A172 (cell line): Measurements from ENCODE around the gene SERPINC1. TPM values are rescaled to one million over a fixed set of nuclear protein-coding genes. Genes with fewer than 3 reads are reported as not detected.
"Not testable (repeated sequence)": the region's sequence is repeated elsewhere in the genome, so short reads cannot be mapped to it uniquely, and the experiment has no call there.

Experiments used
- DNase-seq: peaks from one replicate; pipeline ENCODE4 v3.0.0-alpha.2; 2015; ENCODE audit warnings: low spot score
- total RNA-seq: library from RNA; depleted of rRNA; stranded (reverse); fragments of >200 nt; shearing (Covaris generic); gene quantifications from 2 replicates; pipeline ENCODE4 v1.2.3, GENCODE V29; 2014; rRNA removed

SERPINC1 gene
- total RNA-seq, 1 experiment from 2014 or later, result not detected

- no peak for DNase-seq
Observed at GRCh38 chr1:173863224-173864161, 53.6 kb downstream of the SERPINC1 start.

- no peak for DNase-seq
Observed at GRCh38 chr1:173862769-173863223, 54.3 kb downstream of the SERPINC1 start.

GRCh38 chr1:173862146-173862768, 54.9 kb downstream of the SERPINC1 start:
- DNase-seq, result not testable (repeated sequence)

GRCh38 chr1:173861731-173862145, 55.4 kb downstream of the SERPINC1 start:
- no peak for DNase-seq

- no peak for DNase-seq
Observed at GRCh38 chr1:173860065-173860464, 57.1 kb downstream of the SERPINC1 start.

- DNase-seq, result not testable (repeated sequence)
Observed at GRCh38 chr1:173859547-173859946, 57.6 kb downstream of the SERPINC1 start.

GRCh38 chr1:173857363-173857917, 59.7 kb downstream of the SERPINC1 start:
- DNase-seq, result no peak

GRCh38 chr1:173856903-173857302, 60.2 kb downstream of the SERPINC1 start:
- no peak for DNase-seq

- DNase-seq, result no peak
Observed at GRCh38 chr1:173856014-173856413, 61.1 kb downstream of the SERPINC1 start.

Other genes with a start within 250 kb of the SERPINC1 start
- 0.29 and 0.96 TPM in 2 replicates for gene ANKRD45, start 247.5 kb downstream of the SERPINC1 start, total RNA-seq
- 22.9 and 27.7 TPM in 2 replicates for gene KLHL20, start 202.3 kb downstream of the SERPINC1 start, total RNA-seq
- 40.3 and 44.7 TPM in 2 replicates for gene DARS2, start 92.7 kb downstream of the SERPINC1 start, total RNA-seq
- gene CENPL, start 92.4 kb downstream of the SERPINC1 start, total RNA-seq, result 56.5 and 65.9 TPM in 2 replicates
- gene GAS5, start 49.3 kb downstream of the SERPINC1 start, total RNA-seq, result 238 and 253 TPM in 2 replicates
- 5.6 and 7.5 TPM in 2 replicates for gene ZBTB37, start 48.9 kb downstream of the SERPINC1 start, total RNA-seq
- 24.3 and 26.6 TPM in 2 replicates for gene RC3H1, start 105.0 kb upstream of the SERPINC1 start, total RNA-seq
- 26.2 and 43.9 TPM in 2 replicates for gene RABGAP1L, start 242.2 kb upstream of the SERPINC1 start, total RNA-seq